ENCODE data around the gene KLHDC8A. TPM values are rescaled to one million over a fixed set of nuclear protein-coding genes. Genes with fewer than 3 reads are reported as not detected.

KLHDC8A gene
- total RNA-seq, 2 donors from 2014 or later, result 0.78 to 8.6 TPM

DNA sequence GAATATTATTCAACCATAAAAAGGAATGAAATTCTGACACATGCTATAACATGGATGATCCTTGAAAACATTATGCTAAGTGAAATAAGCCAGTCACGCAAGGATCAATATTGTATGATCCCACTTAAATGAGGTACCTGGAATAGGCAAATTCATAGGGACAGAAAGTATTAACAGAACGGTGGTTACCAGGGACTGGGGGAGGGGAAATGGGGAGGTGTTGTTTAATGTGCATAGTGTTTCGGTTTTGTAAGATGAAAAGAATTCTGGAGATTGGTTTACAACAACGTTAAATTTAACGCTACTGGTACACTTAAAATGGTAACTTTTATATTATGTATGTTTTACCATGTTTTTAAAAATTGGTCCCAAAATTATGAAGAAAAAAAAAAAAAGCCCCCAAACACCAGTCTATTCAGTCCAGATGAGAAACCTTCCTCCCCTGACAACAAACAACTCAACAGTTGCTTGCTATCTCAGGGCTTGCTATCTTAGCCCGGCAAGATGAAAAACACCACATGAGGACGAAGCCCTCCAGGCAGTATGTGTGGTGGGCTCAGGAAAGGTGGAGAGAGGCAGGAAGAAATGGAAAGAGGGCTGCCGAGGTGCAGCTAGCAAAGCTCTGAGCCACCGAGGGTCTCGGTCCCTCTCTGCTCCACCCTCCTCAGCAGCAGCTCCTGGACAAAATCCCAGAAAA lies 43.7 kb downstream of the KLHDC8A start:
- no peak overlapping the region for H3K4me3 ChIP-seq
- intact Hi-C loops (cut with DNase I), result no loop called here
- peaks cover 0 to 7% of the 10 kb centered on the region in 2 donors for H3K36me3 ChIP-seq (replicated peaks in 1 of 2; ENCODE audit: insufficient read depth in 1 of 2, low read depth in 2 of 2)
- H3K4me1 ChIP-seq, result peaks cover 63% of the 10 kb centered on the region
- ATAC-seq (no peak), DNase-seq (no peak)
- H3K27me3 ChIP-seq, result no peaks in the 10 kb centered on the region
- TF ChIP-seq CTCF (IDR thresholded peaks at IDR 0.05) (no peak), POLR2A (IDR thresholded peaks at IDR 0.05) (no peak)
- peak overlapping the region; percentile 4 to 95 (median 92) for H3K27ac ChIP-seq
- 44 to 50% methylated on average over 10 of the region's 10 CpGs for WGBS, 2 donors
- no peaks in the 10 kb centered on the region for H3K9me3 ChIP-seq

- no peak for ATAC-seq
- peak overlapping the region in 1 of 4 donors; percentile 38 for H3K27ac ChIP-seq
- no peak overlapping the region for H3K4me3 ChIP-seq
- no peaks in the 10 kb centered on the region for H3K27me3 ChIP-seq
- intact Hi-C loops (cut with DNase I), result no loop called here
- WGBS, 2 donors, result 89 to 91% methylated on average over 8 of the region's 8 CpGs
- peaks cover 0 to 23% of the 10 kb centered on the region in 2 donors for H3K36me3 ChIP-seq (replicated peaks in 1 of 2; ENCODE audit: insufficient read depth in 1 of 2, low read depth in 2 of 2)
- H3K4me1 ChIP-seq, result peaks cover 52% of the 10 kb centered on the region
- DNase-seq, result no peak
- H3K9me3 ChIP-seq, result no peaks in the 10 kb centered on the region
- no peak for TF ChIP-seq CTCF (IDR thresholded peaks at IDR 0.05)
- no peak for TF ChIP-seq POLR2A (IDR thresholded peaks at IDR 0.05)
Measured at GRCh38 chr1:205310976-205311704, 45.6 kb downstream of the KLHDC8A start.

- intact Hi-C loops (cut with DNase I), result no loop called here
- H3K36me3 ChIP-seq (replicated peaks in 1 of 2; ENCODE audit: insufficient read depth in 1 of 2, low read depth in 2 of 2), result peaks cover 0 to 32% of the 10 kb centered on the region in 2 donors
- WGBS, 2 donors, result 33 to 56% methylated on average over 1 of the region's 1 CpG
- H3K27ac ChIP-seq, result peak overlapping the region; percentile 2 to 42 (median 19)
- H3K27me3 ChIP-seq, result no peaks in the 10 kb centered on the region
- H3K4me3 ChIP-seq, result no peak overlapping the region
- no peaks in the 10 kb centered on the region for H3K9me3 ChIP-seq
- TF ChIP-seq POLR2A (IDR thresholded peaks at IDR 0.05) (no peak), CTCF (IDR thresholded peaks at IDR 0.05) (no peak)
- DNase-seq, result no peak
- ATAC-seq, result no peak
- H3K4me1 ChIP-seq, result peaks cover 38% of the 10 kb centered on the region
Measured at GRCh38 chr1:205309741-205310140, 47.0 kb downstream of the KLHDC8A start.

DNA sequence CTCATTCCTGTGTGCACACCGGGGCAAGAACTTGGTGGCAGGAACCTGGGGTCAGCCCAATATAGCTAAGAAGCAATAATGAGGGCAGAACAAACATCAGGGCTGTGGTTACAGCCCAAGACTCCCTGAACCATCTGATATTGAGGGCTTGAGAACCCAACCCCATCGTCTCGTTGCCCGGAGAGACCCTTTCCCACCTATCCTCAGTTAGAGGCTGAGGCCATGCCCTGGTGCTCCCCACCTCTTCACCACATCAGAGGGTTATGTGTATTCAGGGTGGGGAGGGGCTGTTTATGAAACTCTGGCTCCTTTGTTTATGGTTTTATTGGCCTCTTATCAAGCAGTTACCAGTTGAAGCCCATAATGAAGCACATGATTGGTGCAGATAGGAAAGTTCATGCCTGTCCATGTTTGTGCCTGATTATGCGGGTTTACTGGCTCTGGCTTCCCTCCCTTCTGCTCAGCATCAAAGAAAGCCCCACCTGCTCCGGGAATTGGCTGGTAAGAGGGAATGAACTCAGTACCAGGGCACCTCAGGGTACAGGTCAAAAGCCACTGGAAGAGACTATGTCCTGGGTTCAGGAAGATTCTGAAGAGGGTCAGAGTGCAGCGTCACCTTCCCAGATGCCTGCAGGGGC lies 49.7 kb downstream of the KLHDC8A start:
- Histone ChIP-seq H3K27ac (peak overlapping the region; percentile 3 to 48 (median 36)), H3K36me3 (replicated peaks in 1 of 2; ENCODE audit: insufficient read depth in 1 of 2, low read depth in 2 of 2) (peaks cover 0 to 42% of the 10 kb centered on the region in 2 donors)
- WGBS, 2 donors, result 53 to 87% methylated on average over 3 to 7 of the region's 7 CpGs

More for the DNA sequence above, 49.7 kb downstream of the KLHDC8A start:
- DNase-seq, result no peak
- ATAC-seq, result no peak
- Histone ChIP-seq H3K4me1 (peaks cover 26% of the 10 kb centered on the region), H3K27me3 (no peaks in the 10 kb centered on the region), H3K4me3 (no peak overlapping the region), H3K9me3 (no peaks in the 10 kb centered on the region)
- TF ChIP-seq CTCF (IDR thresholded peaks at IDR 0.05) (no peak), POLR2A (IDR thresholded peaks at IDR 0.05) (no peak)
- intact Hi-C loops (cut with DNase I), result no loop called here
